IPS DF 19.7 (cell line): ENCODE measurements around the gene KIAA0040.

Experiments used
- DNase-seq: peaks from one replicate; pipeline ENCODE4 v3.0.0-alpha.2; 2013; ENCODE audit warnings: low read depth, low spot score

The KIAA0040 gene

DNA sequence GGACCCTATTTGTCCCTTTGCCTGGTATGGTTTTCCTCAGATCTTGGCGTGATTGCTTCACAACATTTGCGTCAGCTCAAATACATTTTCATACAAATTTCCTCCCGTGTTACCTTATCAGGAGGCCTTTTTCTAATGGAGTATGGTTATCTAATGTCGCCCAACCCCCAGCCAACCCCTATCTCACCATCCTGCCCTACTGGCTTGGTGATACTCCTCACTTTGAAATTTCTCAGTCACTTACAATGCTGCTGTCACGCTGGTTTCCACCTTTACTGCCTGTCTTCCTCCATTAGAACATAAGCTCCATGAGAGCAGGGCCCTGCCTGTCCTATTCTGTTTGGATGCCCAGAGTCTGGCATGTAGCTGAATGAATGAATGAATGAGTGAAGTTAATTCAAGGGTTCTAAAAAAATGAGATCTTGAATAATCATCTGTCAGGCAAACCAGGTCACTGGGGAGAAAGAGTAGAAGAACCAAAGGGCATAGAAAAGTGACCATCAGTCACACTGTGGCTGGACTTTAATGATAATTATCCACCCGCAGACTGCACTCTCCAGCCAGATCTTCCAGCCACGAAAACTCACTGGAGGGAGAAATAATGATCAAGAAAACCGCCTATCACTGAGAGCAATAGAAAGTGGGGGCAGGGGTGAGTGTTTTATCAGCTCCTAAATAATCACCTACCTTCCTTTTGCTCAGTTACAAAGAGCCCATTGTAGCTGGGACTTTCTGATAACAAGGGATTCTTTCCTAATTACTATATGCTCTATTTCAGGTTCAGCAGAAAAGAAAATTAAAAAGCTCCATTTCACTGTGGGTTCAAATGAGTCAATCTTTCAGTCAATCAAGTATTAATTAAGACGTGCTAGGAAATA lies 21.3 kb downstream of the KIAA0040 start:
- no peak for DNase-seq

DNA sequence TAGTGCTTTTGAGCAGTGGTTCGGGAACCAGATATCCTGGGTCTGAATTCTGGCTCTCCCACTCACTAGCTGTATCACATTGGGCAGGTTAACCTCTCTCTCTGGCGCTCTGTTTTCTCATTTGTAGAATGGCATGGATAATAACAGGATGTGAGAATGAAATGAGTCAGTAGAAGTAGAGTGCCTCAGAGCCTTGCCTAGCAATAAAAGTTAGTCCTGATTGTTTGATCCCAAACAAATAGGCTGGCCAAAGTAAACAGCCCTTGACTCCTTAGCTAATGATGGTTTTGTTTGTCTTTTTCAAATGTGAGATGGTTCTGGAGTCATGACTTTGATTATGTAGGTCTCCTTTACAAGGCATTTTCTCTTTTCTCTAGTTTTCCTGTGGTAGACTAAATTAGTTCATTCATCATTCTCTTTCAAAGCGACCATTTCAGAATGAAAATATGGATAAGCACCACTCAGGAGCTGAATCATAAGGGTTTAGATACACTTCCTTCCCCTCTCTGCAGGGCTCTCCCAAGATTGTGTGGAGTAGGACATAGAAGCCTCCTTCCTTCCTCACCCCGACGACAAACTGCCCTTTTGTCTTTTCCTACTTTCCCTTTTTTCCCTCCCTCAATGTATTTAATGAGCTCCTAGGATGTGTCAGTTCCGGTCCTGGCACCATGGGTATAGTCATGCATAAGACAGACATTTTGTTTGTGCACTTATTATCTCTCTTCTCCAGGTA lies 23.1 kb downstream of the KIAA0040 start:
- no peak for DNase-seq

DNA sequence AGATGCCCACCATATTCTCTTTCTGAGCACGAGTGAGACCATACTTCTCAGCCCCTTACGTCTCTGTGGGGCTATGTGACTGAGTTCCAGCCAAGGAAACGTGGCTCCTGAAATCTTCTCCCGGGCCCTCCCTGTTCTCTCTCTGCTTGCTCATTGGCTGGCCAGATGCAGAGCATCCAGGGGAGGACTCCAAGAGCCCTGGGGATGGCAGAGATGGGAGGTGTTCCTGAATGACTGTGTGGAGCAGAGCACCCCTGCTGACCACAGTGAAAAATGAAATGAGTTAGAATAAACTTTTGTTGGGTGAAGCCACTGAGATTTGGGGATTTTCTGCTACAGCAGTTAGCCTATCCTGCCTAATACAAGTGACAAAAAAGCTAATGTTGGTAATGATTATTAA lies 23.8 kb downstream of the KIAA0040 start:
- no peak for DNase-seq

DNA sequence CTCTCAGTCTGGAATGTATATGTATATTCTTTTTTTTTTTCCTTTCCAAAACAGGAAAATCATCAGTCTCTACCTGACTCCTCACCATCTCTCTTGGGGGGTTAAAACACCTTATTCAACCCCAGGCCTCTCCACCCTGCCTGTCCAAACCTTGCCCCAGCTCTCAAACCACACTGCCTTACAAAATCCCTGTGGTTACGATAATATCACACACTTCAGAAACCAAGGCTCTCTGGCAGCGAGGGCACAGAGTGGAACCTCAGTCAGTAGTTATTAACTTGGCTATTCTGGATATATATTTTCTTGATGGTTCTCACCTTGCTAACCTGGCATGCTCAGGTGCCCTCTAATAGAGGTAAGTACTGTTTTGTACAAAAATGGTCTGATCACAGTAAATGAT lies 24.7 kb downstream of the KIAA0040 start:
- no peak for DNase-seq

DNA sequence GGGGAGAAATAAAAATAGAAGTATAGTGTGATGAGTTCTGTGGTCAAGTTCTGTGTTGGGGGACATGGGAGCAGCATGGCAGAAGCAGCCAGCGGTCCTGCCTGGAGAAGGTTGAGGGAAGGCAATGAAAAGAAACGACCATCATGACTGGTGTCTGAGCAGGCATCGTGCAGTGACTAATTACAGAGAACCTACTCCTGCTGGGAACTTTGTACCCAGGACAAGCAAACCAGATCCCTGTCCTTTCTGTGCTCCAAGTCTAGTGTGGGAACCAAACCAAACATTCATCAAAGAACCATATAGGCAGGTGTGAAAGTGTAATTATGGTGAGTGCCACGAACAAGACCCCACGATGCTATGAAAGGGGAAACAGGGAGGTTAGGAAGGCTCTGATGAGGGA lies 25.8 kb downstream of the KIAA0040 start:
- DNase-seq: no peak

DNA sequence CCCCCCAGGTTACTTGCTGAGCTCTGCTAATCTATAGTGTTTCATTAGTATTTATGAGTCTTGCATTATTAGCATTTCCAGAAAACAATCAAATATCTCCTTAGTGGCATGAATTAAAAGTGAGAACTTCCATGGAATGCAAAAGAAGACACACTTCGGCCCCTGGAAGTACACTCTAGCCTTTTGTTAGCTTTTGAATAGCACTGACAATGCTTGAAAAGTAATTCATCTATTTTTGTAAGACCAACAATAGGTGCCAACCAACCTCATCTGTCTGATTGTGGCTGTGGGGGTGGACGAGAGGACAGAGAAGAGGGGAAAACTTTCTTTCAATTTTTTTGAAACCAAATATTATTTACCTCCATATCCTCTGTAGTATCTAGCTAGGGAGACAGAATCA lies 27.8 kb downstream of the KIAA0040 start:
- no peak for DNase-seq

DNA sequence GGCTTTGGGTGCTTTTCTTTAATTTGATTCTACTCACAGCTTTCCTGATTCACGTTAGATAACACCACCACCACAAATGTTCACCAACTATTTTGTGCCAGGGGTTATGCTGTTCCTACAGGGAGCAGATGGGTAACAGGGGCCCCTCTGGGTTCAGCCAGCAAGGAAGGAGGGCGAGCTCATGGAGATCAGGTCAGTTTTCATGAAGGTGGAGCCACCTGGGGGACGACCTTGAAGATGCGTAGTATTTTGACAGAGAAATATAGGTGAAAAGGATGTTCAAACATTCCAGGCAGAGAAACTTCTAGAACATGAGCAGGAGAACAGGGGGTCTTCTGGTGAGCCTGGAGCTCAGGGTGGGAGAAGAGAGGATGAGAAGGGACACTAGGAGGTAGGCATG lies 28.9 kb downstream of the KIAA0040 start:
- DNase-seq: no peak

DNA sequence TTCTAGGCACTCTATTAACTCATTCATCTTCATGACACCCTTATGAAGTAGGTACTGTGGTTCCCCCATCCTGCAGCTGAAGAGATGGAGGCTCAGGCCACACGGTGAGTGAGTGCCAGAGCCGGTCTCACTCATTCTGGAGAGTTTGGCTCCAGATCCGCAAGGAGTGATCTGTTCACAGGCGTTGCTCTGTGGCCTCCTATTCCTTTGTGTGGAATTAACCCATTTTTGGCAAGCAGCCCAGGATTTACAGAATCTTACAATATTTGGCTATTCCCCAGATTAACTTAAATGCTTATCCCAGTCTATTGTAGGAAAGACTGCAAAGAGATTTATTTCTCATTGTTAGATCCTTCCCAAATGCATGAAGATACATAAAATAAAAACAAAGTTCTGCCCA lies 29.6 kb downstream of the KIAA0040 start:
- no peak for DNase-seq

DNA sequence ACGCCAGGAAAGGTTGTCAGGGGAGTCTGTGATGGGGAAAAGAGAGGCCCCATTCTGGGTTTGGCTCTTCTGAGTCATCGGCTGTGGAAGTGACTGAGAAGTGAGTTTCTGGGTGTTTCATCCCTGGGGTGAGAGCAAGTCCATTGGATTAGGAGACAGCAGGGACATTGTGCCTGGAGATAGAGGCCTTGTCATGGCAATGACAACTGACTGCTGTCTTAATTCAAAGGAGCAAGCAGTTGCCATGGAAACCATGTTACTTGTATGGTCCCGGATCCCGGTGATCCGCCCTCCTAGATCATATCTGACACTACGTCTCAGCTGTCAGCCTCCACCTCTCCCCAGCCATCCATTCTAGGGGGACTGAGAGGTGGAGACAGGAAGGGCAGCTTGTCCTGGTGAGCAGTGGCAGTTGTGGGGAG lies 34.4 kb downstream of the KIAA0040 start:
- DNase-seq: no peak

DNA sequence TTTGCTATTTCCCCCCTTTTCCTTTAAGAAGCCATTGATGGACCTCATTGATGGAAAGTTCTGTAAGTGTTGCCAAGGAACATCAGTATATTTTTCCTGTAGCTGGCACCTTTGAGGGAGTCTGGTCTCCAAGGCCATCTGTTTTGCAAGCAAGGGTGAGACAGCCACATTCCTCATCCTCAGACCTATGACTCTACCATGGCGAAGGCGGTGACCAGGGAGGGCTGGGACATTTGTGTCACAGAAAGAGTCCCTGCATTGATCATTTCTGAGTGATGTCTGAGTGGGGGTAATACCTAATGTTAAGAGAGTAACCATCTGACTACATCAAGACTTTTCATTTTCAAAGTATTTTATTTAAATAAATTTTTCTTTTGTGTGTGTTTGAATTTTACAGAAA lies 35.4 kb downstream of the KIAA0040 start:
- no peak for DNase-seq

DNA sequence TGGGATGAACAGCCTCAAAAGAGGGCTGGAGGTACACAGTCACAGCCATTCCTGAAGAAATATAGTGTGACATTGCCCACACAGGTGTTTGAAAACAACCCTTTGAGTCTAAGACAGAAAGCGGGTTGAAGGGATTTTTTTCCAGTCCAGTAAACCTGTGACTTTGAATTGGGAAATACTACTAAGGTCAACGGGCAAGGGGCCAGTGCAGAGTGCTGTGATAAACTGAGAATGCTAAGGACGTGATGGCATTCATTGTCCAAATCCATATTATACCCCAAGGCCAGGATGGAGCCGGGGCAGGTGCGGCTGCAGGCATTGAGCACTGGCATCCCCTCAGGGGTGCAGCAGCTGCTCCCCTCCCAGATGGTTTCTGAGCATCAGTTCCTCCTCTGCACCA lies 36.6 kb downstream of the KIAA0040 start:
- no peak for DNase-seq

DNA sequence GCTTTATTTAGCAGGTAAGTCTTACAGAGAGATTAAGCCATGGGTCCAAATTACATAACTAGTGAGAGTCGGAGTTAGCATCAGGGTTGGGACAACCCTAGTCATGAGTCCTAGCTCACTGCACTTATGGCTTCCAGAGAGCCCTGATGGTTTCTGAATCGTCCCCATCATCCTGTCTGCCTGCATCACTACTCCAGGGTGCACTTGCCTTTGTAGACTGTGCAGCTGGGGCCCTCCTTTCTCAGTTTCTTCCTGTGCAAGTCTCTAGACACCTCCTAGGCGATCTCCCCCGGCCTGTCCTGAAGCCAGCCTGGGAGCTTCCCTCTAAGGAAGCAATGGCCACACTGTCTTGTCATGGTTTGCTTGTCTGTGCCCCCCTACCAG lies 37.1 kb downstream of the KIAA0040 start:
- no peak for DNase-seq

DNA sequence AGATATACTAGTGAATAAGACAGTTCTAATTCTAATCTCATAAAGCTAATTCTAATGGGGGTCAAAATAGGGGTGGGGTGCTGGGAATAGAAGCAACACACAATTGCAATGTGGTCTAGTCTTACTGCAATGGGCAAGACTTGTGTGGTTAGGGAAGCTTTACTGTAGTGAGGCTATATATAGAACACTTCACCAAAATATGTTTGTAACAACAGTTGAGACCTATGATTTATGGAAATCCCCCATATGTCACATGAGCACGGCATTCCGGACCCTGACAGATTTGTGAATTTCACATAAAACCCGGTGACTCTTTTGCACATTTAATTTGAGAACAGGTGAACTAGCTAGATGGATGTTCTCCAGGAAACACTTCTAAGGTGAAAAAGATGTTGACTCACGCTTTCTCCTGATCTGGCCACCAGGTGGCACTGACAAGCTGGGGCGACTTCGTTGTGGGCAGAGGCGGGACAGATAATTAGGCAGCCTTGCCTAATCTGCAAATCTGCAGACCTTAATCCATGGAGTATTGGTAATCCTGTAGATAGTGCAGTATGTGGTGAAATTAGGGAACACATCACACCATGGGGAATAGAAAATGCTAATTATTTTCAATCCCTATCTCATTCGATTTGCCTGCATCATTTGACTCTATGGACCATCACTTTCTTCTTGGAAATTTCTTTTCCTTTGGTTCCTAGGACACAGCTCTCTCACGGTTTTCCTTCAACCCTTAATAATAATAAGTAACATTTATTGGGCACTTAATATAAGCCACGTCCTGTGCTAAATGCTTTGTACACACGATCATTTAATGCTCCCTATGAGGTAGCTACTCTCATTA lies 37.7 kb downstream of the KIAA0040 start:
- no peak for DNase-seq

DNA sequence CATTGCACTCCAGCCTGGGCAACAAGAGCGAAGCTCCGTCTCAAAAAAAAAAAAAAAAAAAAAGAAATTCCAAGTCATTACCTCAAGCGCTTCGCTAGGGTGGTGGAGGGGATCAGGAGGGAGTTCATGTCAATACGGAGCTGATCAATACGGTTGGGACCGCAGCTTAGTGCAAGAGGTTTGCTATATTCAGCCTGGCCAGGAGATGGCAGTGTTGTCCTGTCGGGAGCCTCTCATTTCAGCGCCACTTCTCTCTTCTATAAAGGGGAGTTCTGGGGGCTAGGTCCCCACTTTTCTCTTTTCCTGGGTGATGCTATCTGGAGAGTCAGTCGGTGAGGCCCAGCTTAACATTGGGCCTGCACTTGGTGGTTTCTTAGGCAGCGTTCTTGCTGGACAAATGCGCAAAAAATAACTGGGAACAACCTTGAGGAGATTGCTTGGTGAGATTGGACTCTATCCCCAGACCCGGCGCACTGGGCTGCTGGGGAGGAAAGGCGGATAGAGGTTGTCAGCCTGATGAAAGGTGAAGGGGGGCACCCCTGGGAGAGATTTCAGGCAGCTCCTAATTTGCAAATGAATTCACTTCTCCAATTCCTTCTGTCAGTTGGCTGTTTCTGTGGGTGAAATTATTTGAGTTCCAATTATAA lies 40.4 kb downstream of the KIAA0040 start:
- no peak for DNase-seq

DNA sequence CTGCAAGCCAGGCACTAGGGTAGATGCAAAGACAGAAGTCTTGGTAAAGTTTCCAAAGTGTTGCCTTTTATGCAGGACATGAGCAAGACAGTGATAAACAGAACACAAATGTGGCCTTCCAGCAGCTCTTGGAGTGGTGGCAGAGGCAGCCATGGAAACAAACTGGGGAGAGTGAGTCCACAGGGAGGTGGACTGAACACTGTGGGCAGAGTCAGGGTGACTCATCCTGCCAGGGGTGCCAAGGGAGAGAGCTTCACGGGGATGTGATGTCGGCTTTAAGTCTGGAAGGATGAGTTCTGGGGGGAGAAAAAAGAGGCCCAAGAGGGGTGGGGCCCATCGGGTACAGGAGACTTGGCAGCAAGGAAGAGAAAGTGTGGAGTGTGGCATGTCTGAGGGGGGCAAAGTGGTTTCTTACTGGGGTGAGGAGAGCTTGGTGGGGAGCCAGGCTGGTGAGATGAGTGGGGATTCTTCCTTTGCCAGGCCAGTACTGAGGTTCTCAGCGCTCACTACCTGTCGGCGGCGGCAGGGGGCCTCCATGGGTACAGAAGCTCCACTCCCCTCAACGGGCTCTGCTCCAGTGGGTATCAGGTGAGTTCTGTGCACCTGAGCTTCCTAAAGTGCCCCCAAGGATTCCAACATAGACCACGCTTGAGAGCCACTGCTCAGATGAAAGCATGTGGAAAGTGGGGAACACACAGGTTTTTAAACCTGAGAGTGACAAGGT lies 41.8 kb downstream of the KIAA0040 start:
- DNase-seq: no peak

DNA sequence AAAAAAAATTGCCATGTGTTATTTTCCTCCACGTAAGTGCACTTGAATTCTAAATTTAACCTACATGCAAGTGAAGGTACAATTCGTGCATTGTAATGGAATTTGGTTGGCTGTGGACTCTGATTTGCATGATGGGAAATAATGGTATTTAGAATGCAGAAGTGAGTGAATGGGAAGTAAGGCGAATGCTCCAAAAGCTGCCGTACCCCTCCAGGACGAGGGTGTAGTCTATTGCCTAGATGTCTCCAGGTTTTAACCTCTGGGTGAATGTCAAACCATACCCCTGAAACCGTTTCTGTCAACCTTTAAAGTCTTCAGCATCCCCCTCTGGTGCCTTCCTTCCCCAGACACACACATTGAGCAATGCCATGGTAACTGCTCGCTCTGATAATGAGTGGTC lies 44.5 kb downstream of the KIAA0040 start:
- DNase-seq: no peak

DNA sequence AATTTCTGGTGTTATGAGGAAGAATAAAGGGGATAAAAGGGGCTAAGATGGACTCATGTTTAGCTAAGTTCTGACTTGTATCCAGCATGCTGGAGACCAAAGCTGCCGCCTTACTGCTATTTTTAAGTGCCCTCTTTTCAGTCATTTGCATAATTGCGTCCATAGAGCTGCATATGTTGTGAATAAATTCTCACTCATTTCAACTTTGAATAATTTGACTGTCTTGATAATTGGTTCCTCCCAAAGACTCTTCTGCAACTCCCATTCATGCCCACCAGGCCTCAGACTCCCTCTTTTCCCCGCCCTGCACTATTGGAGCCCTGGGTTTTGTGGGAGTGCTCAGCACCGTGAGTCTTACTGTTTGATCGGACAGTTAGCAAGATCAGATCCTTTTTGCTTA lies 45.0 kb downstream of the KIAA0040 start:
- DNase-seq: no peak

DNA sequence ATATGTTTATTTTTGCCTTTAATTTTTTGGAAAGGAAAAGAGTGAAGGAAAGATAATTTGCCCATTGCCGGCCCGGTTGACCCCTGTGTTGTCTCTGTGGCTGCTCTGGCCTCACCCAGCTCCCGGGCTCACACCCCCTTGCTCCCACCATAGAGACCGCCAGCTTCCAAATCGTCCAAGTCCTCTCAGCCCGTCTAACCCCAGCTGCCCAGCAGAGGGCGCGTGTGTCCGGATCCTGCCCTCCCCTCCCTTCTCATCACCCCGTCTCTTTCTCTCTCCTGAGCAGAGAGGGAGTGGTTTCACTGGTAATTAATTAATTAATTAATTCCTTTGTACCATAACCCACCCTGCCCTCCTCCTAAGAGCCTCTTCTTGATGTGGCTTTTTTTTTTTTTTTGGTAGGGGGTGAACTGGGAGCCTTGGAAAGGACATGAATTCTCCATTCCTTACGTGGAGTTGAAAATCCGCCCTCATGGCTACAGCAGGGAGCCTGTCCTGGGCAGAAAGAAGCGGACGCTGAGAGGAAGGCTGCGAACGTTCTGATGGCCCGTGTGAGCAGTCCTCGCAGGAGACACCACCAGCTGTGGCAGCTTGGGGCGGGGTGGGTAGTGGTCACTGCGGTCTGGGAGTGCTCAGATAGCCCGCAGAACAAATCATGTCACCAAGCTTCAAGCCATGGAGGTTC lies 45.9 kb downstream of the KIAA0040 start:
- DNase-seq: no peak

DNA sequence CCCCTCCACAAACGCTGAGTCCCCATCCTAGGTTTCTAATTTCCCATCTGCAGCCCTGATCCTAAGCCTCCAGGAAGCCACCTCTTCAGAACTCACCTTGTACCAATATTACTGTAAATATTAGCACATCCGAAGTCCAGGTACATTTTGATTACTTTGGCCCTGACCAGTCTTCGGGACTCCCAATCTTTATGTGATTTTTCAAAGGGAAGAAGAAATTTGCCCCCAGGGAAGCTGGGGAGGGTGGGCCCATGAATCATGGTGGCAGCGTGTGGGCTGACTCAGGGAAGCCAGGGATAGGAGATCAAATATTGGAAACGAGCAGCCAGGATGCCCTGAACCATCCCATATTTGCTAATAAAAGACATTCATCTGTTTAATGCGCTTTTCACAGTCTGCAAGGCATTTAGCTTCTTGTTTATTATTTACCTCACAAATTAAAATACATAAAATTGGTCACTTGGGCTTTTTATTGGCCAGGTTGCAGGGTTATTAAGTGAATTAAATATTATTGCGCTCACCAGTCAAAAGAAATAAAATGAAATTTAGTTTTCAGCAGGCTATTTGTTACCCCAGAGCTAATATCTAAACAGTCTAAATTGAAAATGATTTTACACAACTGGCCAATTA lies 46.6 kb downstream of the KIAA0040 start:
- DNase-seq: no peak

DNA sequence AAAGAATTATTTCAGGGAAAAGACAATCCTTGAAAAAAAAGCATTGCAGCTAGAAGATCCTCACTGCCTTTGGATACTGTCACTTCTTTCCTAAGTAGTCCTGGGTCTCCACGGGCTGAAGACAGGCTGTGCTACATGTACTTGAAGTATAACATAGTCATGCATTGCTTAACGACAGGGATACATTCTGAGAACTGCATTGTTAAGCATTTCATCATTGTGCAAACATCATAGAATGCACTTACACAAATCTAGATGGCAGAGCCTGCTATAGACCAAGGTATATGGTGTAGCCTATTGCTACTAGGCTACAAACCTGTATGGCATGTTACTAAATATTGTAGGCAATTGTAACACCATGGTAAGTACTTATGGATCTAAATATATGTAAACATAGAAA lies 54.0 kb downstream of the KIAA0040 start:
- DNase-seq: no peak
